Skin of body (tissue), 3 donors: Measurements from ENCODE around the gene SYT7. TPM values are rescaled to one million over a fixed set of nuclear protein-coding genes. Genes with fewer than 3 reads are reported as not detected.
"Not testable (repeated sequence)": the region's sequence is repeated elsewhere in the genome, so short reads cannot be mapped to it uniquely, and the experiment has no call there.

Source experiments
- DNase-seq: peaks from one replicate; lab custom pipeline; 2025; lab: John Stamatoyannopoulos, UW
- small RNA-seq: library from RNA; depleted of rRNA; stranded (forward); fragments of <200 nt; gene quantifications from one replicate; pipeline ENCODE3, GENCODE V24; 2014; ENCODE audit warnings: low replicate concordance
- total RNA-seq: library from RNA; depleted of rRNA; stranded (reverse); fragments of >200 nt; gene quantifications from one replicate; pipeline ENCODE4 v1.2.3, GENCODE V29; 2014

Gene SYT7
- total RNA-seq, 1 donor from 2014 or later, result 1.7 TPM

GRCh38 chr11:61480261-61480993, 100.4 kb downstream of the SYT7 start:
- no peak for DNase-seq

GRCh38 chr11:61479360-61480058, 101.4 kb downstream of the SYT7 start:
- DNase-seq, result not testable (repeated sequence)

DNA sequence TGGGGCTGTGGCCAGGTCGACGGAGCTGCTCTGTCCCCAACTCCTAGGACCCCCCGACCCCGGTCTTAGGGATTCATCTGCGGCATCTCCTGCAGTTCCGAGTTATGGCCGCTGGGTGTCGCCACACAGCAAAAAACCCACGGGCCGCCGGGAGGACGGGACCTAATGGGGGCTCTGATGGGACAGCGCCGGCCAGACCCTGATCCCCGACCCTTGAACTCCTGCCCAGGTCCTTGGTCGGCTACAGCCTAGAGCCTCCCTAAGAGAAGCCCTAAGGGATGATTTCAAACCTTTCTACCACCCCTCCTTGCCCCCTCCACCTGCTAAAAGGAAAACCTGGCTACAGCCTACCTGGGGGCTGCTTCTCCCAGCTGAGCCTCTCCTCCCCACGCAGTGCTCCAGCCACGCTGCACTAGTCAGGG, 103.1 kb downstream of the SYT7 start:
- no peak for DNase-seq

DNA sequence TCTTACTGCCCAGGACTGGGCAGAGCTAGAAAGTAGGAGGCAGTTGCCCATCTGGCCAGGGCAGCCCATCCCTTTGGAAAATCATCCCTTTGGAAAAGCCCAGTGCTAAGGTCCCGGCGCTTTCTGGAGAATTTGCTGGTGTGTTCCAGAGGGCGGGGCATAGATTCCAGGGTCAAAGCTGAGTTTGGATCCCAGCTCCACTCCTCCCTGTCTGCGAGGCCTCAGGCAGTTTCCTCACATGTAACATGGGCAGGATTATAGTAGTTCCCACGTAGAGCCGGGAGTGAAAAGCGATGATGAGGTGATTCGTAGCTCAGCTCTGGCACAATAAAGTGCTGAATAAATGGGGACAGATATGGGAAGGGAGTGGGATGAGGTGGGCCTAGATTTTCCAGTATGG, 103.8 kb downstream of the SYT7 start:
- no peak for DNase-seq

DNA sequence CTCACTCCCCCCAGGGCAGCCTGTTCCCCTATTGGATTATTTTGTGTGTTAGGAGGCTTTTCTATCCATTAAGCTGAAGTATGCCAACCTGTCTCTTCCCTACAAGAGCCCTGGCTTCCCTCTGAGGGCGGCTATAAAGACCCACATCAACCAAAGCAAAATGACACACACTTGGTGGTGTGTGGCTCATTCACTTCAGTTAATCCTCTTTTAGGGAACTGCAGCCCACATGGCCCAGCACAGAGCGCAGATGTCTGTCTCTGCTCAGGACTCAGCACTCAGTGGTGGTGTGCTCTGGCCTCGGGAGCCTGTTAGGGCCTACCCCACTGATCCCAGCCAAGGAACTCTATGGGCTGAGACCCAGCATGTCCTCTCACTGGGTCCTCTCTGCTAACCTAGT, 104.5 kb downstream of the SYT7 start:
- DNase-seq, result no peak

DNA sequence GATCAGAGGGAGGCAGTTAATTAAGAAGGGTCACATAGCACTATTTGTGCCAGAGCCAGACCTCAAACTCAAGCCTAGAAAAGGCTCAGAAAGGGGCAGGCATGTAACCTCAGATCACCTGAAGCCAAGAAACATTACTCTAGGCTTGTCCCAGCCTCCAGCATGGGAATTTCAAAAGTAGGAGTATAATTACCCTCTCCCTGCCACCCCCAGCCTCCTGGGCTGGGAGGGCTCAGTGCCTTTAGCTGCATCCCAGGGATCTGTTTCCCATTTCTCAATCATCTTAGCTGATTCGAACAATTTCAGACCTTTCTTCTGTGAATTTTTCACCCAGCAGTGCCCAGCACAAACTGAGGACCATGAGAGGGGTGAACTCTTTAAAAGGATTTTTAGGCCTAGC, 105.4 kb downstream of the SYT7 start:
- no peak for DNase-seq

- DNase-seq, result peak; percentile 35
These were observed 106.7 kb downstream of the SYT7 start for GRCh38 chr11:61474013-61474643.

GRCh38 chr11:61473370-61474012, 107.4 kb downstream of the SYT7 start:
- no peak for DNase-seq

GRCh38 chr11:61472868-61473267, 108.0 kb downstream of the SYT7 start:
- DNase-seq, result peak; percentile 33

GRCh38 chr11:61472282-61472681, 108.6 kb downstream of the SYT7 start:
- no peak for DNase-seq

- no peak for DNase-seq
These were observed 112.9 kb downstream of the SYT7 start for GRCh38 chr11:61468002-61468401.

GRCh38 chr11:61467602-61468001, 113.3 kb downstream of the SYT7 start:
- DNase-seq, result not testable (repeated sequence)

Small RNAs within 50 kb of the gene (small RNA-seq; reads per million reads assigned to genes)
- not detected for gene MIR4488

Other genes starting within 250 kb of the SYT7 start
- gene DDB1, start 248.0 kb downstream of the SYT7 start, total RNA-seq, result 158 TPM
- 13.0 TPM for gene TKFC, start 247.8 kb downstream of the SYT7 start, total RNA-seq
- gene CYB561A3, start 219.2 kb downstream of the SYT7 start, total RNA-seq, result 13.4 TPM
- 16.6 TPM for gene TMEM138, start 218.7 kb downstream of the SYT7 start, total RNA-seq
- 8.3 TPM for gene TMEM216, start 188.5 kb downstream of the SYT7 start, total RNA-seq
- gene CPSF7, start 151.1 kb downstream of the SYT7 start, total RNA-seq, result 29.1 TPM
- gene SDHAF2, start 151.0 kb downstream of the SYT7 start, total RNA-seq, result 33.3 TPM
- 0.49 TPM for gene LRRC10B, start 72.3 kb downstream of the SYT7 start, total RNA-seq
- gene DAGLA, start 99.3 kb upstream of the SYT7 start, total RNA-seq, result 1.1 TPM
- gene MYRF, start 171.6 kb upstream of the SYT7 start, total RNA-seq, result 0.30 TPM
- gene TMEM258, start 211.5 kb upstream of the SYT7 start, total RNA-seq, result 83.5 TPM
- 12.0 TPM for gene FEN1, start 211.8 kb upstream of the SYT7 start, total RNA-seq
- 34.8 TPM for gene FADS1, start 235.9 kb upstream of the SYT7 start, total RNA-seq
- gene FADS2, start 247.2 kb upstream of the SYT7 start, total RNA-seq, result 32.0 TPM